ENCODE results near the gene HDLBP.
"Not testable (repeated sequence)": the region's sequence is repeated elsewhere in the genome, so short reads cannot be mapped to it uniquely, and the experiment has no call there.

Gene HDLBP

DNA sequence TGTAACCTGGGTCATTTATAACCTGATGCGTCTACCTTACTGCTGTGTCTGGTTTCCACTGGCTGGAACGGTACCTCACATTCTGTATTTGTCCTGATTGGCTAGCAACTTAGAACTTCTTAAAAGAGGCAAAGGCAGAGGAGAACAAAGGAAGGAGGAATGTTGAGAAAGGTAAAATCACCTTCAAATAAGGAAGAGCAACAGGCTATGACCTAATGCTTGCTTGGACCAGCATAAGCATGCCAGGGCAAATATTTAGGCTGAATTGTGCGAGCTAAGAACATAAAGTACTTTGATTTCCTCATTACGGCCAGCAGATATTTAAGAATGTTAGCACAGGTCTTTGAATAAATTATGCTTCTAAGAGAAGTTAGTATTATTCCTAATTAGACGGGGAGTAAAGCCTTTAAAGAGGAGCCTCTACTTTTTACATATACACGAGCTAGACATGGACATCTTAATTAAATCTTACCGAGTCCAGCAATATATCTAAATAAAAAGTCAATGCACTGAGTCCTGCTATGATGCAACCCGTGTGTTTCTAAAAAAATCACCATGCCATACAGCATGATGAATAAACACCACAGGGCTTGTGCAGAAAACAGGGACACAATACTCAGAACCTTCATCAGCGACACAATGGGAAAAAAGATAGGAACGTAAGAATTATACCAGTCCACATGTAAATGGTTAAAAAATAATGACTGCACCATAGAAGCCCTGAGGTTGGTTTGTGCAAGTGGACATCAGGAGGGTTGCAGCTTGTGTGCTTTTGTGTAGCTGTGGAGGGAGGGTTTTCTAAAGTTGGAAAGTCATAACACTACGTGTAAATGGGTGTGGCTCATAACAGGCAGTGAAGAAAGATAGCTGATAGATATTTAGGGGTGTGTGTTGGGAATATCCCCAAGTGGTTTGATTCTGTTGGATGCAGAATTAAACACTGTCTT is 14.5 kb upstream of the HDLBP start:
- Histone ChIP-seq H3K27ac (ENCODE audit: low read depth, low read length) (no peak overlapping the region), H3K4me1 (ENCODE audit: insufficient read depth, low read length) (no peaks in the 10 kb centered on the region), H3K9me3 (ENCODE audit: low read length) (no peaks in the 10 kb centered on the region)

DNA sequence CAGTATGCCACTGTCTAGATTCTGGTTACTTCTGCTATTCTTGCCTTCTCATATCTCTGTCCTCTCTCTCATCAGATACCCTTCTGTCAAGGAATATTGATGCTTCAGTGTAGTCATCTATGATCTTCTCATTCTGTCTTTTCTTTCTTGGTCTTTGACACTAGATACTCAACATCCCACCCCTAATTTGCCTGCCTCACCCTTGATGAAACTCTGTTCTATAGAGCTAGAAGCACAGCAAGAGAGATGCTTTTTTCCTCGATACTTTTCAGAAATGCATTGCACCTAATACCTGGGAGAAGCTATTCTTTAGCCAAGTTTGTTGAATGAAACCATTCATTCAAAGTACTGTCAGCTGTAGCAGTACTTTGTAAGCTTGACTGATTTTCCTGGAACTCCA is 9.8 kb upstream of the HDLBP start:
- Histone ChIP-seq H3K36me3 (ENCODE audit: insufficient read depth, low read length) (peaks cover 27% of the 10 kb centered on the region), H3K27me3 (ENCODE audit: control insufficient read depth in 1 of 2, insufficient read depth in 2 of 2, low read length in 2 of 2) (no peaks in the 10 kb centered on the region), H3K4me1 (ENCODE audit: insufficient read depth, low read length) (peaks cover 20% of the 10 kb centered on the region), H3K9me3 (ENCODE audit: low read length) (no peaks in the 10 kb centered on the region), H3K4me3 (ENCODE audit: low read depth in 1 of 2, low read length in 2 of 2) (no peak overlapping the region), H3K9ac (ENCODE audit: low read length) (no peak overlapping the region), H3K27ac (ENCODE audit: low read depth, low read length) (no peak overlapping the region)

More for the DNA sequence above, 14.5 kb upstream of the HDLBP start:
- no peaks in the 10 kb centered on the region for H3K27me3 ChIP-seq (ENCODE audit: control insufficient read depth in 1 of 2, insufficient read depth in 2 of 2, low read length in 2 of 2)
- H3K9ac ChIP-seq (ENCODE audit: low read length): no peak overlapping the region
- H3K4me3 ChIP-seq (ENCODE audit: low read depth in 1 of 2, low read length in 2 of 2): no peak overlapping the region
- H3K36me3 ChIP-seq (ENCODE audit: insufficient read depth, low read length): peaks cover 30% of the 10 kb centered on the region

DNA sequence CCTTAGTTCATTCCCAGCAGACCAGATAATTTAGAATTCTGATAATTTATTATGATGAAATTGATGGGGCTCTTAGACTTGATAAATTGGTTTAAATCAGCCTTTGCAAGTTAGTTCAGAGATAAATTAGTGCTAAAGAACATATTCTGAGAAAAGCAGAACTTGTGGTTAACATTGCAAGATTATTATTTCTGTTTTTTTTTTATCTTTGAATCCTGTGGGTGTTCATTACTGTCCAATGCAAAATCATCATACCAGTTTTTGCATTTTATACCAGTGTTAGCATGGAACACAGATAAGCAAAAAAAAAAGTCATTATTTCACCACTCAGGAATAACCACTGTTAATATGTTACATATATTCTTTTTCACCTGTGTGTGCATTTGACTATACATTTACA is 9.3 kb upstream of the HDLBP start:
- peaks cover 24% of the 10 kb centered on the region for H3K36me3 ChIP-seq (ENCODE audit: insufficient read depth, low read length)
- no peaks in the 10 kb centered on the region for H3K27me3 ChIP-seq (ENCODE audit: control insufficient read depth in 1 of 2, insufficient read depth in 2 of 2, low read length in 2 of 2)
- no peaks in the 10 kb centered on the region for H3K9me3 ChIP-seq (ENCODE audit: low read length)
- no peak overlapping the region for H3K27ac ChIP-seq (ENCODE audit: low read depth, low read length)
- no peak overlapping the region for H3K9ac ChIP-seq (ENCODE audit: low read length)
- H3K4me3 ChIP-seq (ENCODE audit: low read depth in 1 of 2, low read length in 2 of 2): no peak overlapping the region
- H3K4me1 ChIP-seq (ENCODE audit: insufficient read depth, low read length): peaks cover 25% of the 10 kb centered on the region

DNA sequence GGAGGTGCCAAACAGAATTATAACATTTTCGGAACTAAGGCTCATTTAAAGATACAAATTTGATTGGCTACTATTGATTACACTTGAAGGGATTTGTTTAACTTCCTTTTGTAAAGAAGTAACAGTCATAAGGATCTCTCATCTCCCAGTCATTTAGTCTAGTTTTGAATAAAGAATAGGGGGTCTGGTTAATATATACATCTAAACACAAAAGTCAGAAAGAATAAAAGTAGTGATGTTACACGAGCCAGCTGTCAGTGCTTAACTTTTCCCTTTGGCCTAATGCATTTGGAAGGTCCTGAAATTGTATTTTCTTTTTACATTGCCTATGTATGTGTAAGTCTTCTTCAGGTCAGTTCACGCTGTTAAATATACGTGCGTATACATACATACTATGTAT is 8.3 kb upstream of the HDLBP start:
- Histone ChIP-seq H3K4me1 (ENCODE audit: insufficient read depth, low read length) (peaks cover 26% of the 10 kb centered on the region), H3K36me3 (ENCODE audit: insufficient read depth, low read length) (peaks cover 16% of the 10 kb centered on the region), H3K27ac (ENCODE audit: low read depth, low read length) (no peak overlapping the region)

DNA sequence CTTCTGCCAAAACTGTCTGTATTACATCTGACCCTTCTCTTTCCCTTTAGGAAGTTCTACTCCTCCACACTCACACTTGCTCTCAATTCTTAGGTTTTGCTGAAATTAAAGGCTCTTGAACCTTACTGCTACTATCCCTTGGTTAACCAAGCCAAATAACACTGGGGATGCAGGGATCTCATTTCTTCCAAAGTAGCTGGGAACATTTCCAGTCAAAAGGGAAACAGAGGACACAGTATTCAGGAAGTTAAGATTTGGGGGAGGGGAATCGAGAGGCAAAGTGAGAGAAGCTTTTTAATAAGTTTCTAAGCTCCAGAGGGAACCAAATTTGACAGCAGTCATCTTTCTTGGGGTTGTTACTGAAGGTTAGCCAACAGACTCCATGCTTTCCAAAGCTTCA is 6.4 kb upstream of the HDLBP start:
- Histone ChIP-seq H3K9me3 (ENCODE audit: low read length) (no peaks in the 10 kb centered on the region), H3K4me1 (ENCODE audit: insufficient read depth, low read length) (peaks cover 43% of the 10 kb centered on the region), H3K27ac (ENCODE audit: low read depth, low read length) (no peak overlapping the region), H3K27me3 (ENCODE audit: control insufficient read depth in 1 of 2, insufficient read depth in 2 of 2, low read length in 2 of 2) (no peaks in the 10 kb centered on the region), H3K9ac (ENCODE audit: low read length) (no peak overlapping the region), H3K36me3 (ENCODE audit: insufficient read depth, low read length) (peaks cover 6% of the 10 kb centered on the region), H3K4me3 (ENCODE audit: low read depth in 1 of 2, low read length in 2 of 2) (no peak overlapping the region)

More for the DNA sequence above, 8.3 kb upstream of the HDLBP start:
- Histone ChIP-seq H3K9me3 (ENCODE audit: low read length) (no peaks in the 10 kb centered on the region), H3K4me3 (ENCODE audit: low read depth in 1 of 2, low read length in 2 of 2) (no peak overlapping the region), H3K9ac (ENCODE audit: low read length) (no peak overlapping the region), H3K27me3 (ENCODE audit: control insufficient read depth in 1 of 2, insufficient read depth in 2 of 2, low read length in 2 of 2) (no peaks in the 10 kb centered on the region)

DNA sequence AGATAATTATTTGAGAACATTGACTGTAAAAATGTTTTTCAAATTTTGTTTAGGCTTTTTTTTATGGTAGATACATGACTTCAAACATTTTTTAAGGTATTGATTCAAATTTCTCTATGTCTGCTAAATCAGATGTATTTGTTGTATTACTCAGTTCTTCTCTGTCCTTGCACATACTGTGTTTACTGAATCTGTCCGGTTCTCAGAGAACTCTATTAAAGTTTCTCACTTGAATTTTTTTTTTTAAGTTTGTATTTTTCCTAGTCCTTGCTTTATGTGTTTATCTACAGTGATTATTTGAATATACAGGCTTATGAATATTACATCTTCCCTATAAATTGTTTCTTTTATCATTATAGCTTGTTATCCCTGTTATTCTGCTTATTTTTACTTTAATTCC is 5.6 kb upstream of the HDLBP start:
- Histone ChIP-seq H3K27ac (ENCODE audit: low read depth, low read length) (no peak overlapping the region), H3K9me3 (ENCODE audit: low read length) (no peaks in the 10 kb centered on the region), H3K4me3 (ENCODE audit: low read depth in 1 of 2, low read length in 2 of 2) (no peak overlapping the region), H3K4me1 (ENCODE audit: insufficient read depth, low read length) (peaks cover 43% of the 10 kb centered on the region), H3K27me3 (ENCODE audit: control insufficient read depth in 1 of 2, insufficient read depth in 2 of 2, low read length in 2 of 2) (no peaks in the 10 kb centered on the region), H3K9ac (ENCODE audit: low read length) (no peak overlapping the region), H3K36me3 (ENCODE audit: insufficient read depth, low read length) (peaks cover 3% of the 10 kb centered on the region)

DNA sequence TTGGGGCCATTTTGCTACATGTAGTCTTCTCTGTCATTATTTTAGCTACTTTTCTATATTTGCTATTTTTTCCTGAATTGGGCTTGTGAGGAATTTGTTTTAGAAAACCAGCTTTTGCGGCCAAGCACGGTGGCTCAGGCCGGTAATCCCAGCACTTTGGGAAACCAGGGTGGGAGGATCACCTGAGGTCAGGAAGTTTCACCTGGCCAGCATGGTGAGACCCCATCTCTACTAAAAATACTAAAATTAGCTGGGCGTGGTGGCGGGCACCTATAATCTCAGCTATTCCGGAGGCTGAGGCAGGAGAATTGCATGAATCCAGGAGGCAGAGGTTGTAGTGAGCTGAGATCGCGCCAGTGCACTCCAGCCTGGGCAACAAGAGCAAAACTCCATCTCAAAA is 4.9 kb upstream of the HDLBP start:
- Histone ChIP-seq H3K36me3 (ENCODE audit: insufficient read depth, low read length) (no peaks in the 10 kb centered on the region), H3K9ac (ENCODE audit: low read length) (no peak overlapping the region), H3K27ac (ENCODE audit: low read depth, low read length) (no peak overlapping the region), H3K9me3 (ENCODE audit: low read length) (no peaks in the 10 kb centered on the region), H3K4me3 (ENCODE audit: low read depth in 1 of 2, low read length in 2 of 2) (no peak overlapping the region), H3K27me3 (ENCODE audit: control insufficient read depth in 1 of 2, insufficient read depth in 2 of 2, low read length in 2 of 2) (no peaks in the 10 kb centered on the region), H3K4me1 (ENCODE audit: insufficient read depth, low read length) (peaks cover 43% of the 10 kb centered on the region)

DNA sequence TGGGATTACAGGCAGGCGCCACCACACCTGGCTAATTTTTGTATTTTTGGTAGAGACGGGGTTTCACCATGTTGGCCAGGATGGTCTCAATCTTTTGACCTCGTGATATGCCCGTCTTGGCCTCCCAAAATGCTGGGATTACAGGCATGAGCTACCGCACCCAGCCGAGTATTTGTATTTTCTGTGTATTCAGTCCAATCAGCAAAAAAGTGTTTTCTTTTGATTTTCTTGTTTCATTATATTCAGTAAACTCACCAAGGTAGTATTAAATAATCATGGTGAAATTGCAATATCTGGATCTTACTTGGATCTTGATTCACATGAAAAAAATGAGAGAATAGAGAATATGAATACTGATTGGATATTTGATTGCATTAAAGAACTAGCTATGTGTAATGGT is 3.4 kb upstream of the HDLBP start:
- H3K4me1 ChIP-seq (ENCODE audit: insufficient read depth, low read length): peaks cover 49% of the 10 kb centered on the region

DNA sequence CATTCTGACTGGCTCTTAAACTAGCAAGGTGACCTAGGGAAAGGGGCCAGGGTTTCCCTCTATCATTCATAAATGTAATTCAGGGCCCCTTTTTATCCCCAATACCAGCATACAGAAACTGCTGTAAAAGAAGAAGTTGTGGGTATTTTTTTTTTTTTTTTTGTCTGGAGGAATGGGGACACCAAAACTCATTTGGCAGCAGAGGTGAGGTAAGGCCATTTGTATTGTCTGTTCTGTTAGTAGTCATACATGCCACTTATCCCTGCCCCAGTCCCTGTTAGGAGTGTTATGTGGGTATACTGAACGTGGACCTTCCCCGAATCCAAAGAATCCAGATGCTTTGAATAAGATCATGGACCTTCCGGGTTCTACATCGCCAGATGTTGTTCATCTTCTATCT is 1.9 kb upstream of the HDLBP start:
- peak overlapping the region; percentile 98 for H3K27ac ChIP-seq (ENCODE audit: low read depth, low read length)
- peaks cover 52% of the 10 kb centered on the region for H3K4me1 ChIP-seq (ENCODE audit: insufficient read depth, low read length)
- H3K4me3 ChIP-seq (ENCODE audit: low read depth in 1 of 2, low read length in 2 of 2): peak overlapping the region in 1 of 2 donors; percentile 91
- H3K36me3 ChIP-seq (ENCODE audit: insufficient read depth, low read length): no peaks in the 10 kb centered on the region
- peak overlapping the region; percentile 95 for H3K9ac ChIP-seq (ENCODE audit: low read length)
- no peaks in the 10 kb centered on the region for H3K9me3 ChIP-seq (ENCODE audit: low read length)
- H3K27me3 ChIP-seq (ENCODE audit: control insufficient read depth in 1 of 2, insufficient read depth in 2 of 2, low read length in 2 of 2): no peaks in the 10 kb centered on the region

More for the DNA sequence above, 3.4 kb upstream of the HDLBP start:
- not testable (repeated sequence) for H3K9ac ChIP-seq (ENCODE audit: low read length); H3K27ac ChIP-seq (ENCODE audit: low read depth, low read length); H3K27me3 ChIP-seq (ENCODE audit: control insufficient read depth in 1 of 2, insufficient read depth in 2 of 2, low read length in 2 of 2); H3K9me3 ChIP-seq (ENCODE audit: low read length); H3K4me3 ChIP-seq (ENCODE audit: low read depth in 1 of 2, low read length in 2 of 2); H3K36me3 ChIP-seq (ENCODE audit: insufficient read depth, low read length)

DNA sequence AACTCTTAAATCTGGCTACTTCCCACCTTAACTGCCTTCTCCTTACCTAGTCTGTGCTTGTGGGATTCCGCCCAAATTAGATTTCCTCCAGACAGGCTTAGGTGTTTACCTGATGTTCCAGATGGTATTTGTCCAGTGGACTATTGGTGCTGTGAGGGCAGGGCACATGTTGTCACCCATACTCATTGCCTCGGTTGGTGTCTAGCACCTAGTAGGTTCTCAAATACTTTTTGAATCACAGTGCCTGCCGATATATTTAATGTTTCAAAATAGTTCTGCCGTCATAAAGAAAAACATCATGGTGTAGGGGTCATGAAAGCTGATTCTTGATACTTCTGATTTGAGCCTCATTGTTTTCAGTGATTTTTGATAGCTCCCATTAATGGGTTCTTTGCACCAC is 1.4 kb upstream of the HDLBP start:
- Histone ChIP-seq H3K9me3 (ENCODE audit: low read length) (no peaks in the 10 kb centered on the region), H3K36me3 (ENCODE audit: insufficient read depth, low read length) (no peaks in the 10 kb centered on the region), H3K9ac (ENCODE audit: low read length) (peak overlapping the region; percentile 95), H3K4me3 (ENCODE audit: low read depth in 1 of 2, low read length in 2 of 2) (peak overlapping the region; percentile 91), H3K27ac (ENCODE audit: low read depth, low read length) (peak overlapping the region; percentile 98), H3K27me3 (ENCODE audit: control insufficient read depth in 1 of 2, insufficient read depth in 2 of 2, low read length in 2 of 2) (no peaks in the 10 kb centered on the region), H3K4me1 (ENCODE audit: insufficient read depth, low read length) (peaks cover 48% of the 10 kb centered on the region)

DNA sequence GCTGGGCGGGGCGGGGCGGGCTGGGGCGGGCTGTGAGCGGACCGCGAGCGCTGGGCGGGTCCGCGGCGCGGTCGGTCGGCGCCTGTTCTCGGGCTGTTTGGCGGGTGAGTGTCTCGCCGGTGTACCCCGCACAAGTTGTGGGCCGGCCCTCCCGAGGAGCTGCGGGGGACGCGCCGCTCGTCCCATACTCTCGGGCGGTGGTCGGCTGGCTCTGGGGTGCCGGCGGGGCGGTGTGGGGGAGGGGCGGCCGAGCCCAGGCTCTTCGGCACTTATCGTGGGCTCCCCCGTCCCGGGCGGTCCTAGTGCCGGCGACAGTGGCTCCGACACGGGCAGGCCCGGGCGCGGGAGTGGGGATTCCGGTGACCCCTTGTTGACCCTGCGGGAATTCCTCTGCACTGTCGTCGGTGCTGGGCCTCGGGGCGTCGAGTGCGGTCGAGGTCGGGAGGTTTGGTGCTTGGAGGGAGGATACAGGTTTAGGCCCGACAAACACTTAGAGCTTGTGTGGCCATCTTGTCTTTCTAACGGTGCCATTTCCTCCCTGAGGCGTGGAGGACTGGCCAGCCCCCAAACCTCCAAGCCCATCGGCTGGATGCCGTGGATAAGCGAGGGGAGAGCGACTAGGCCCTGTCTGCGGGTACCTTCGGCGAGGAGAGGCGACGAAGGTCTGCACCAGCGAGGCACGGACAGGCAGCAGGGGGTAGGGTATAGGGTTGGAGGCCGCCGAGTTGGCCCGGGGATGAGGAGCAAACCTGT is 583 bp upstream of the HDLBP start, which contains the start of gene SEPTIN2:
SEPTIN2 (plus strand) TSS at position 47 of the 753 bp plus-strand sequence. CDS start 8,308 bp downstream, outside the sequence.
- Histone ChIP-seq H3K36me3 (ENCODE audit: insufficient read depth, low read length) (no peaks in the 10 kb centered on the region), H3K27me3 (ENCODE audit: control insufficient read depth in 1 of 2, insufficient read depth in 2 of 2, low read length in 2 of 2) (no peaks in the 10 kb centered on the region), H3K9me3 (ENCODE audit: low read length) (no peaks in the 10 kb centered on the region), H3K4me1 (ENCODE audit: insufficient read depth, low read length) (peaks cover 40% of the 10 kb centered on the region), H3K4me3 (ENCODE audit: low read depth in 1 of 2, low read length in 2 of 2) (peak within 1 kb of the TSS; percentile 94 to 99), H3K27ac (ENCODE audit: low read depth, low read length) (peak within 1 kb of the TSS; percentile 100), H3K9ac (ENCODE audit: low read length) (peak within 1 kb of the TSS; percentile 95)
